Endothelial cell of umbilical vein (primary cell): ENCODE measurements around the gene MAN1A1. TPM values are rescaled to one million over a fixed set of nuclear protein-coding genes. Genes with fewer than 3 reads are reported as not detected.

ENCODE experiments used
- BruUV-seq: library from RNA; stranded (reverse); fragments of 400-500 nt; replicated peaks from 2 replicates; lab custom pipeline; 2021; lab: Mats Ljungman, UMichigan
- CTCF ChIA-PET: fragments of 300-600, 350-600 bp; sonication (Branson Sonifier 250); formaldehyde crosslinking; loops from one replicate; lab custom pipeline; 2021; ENCODE audit warnings: antibody characterized with exemption, inconsistent platforms; lab: Charles Lee
- POLR2A ChIA-PET: fragments of 300-600, 350-600 bp; sonication (Branson Sonifier 250); formaldehyde crosslinking; loops from one replicate; lab custom pipeline; 2021; ENCODE audit warnings: antibody characterized with exemption, inconsistent platforms; lab: Charles Lee
- DNase-seq: peaks from one replicate; pipeline ENCODE4 v3.0.0-alpha.2; 2011; ENCODE audit warnings: low read depth, low spot score
- FAIRE-seq: peaks from 2 replicates; lab custom pipeline; 2011; peaks lifted over from hg19 to GRCh38; lab: Jason Lieb, UNC
- H2AFZ ChIP-seq: 2 replicates; pipeline ENCODE4 v1.6.0; 2012; ENCODE audit warnings: low read depth, low read length, control low read depth, inconsistent platforms
- H3K27ac ChIP-seq: 2 replicates; pipeline ENCODE4 v1.5.1; 2011; ENCODE audit warnings: low read depth, mild to moderate bottlenecking, control low read depth, low read length, moderate library complexity; ENCODE audit not compliant: insufficient read depth
- H3K27me3 ChIP-seq, 2 experiments: 2 replicates each; pipeline versions ENCODE4 v1.6.0 to v1.6.1; 2011; ENCODE audit warnings: low read length in 2 of 2, mixed read lengths in 1 of 2; ENCODE audit not compliant: control insufficient read depth in 2 of 2, insufficient read depth in 2 of 2
- H3K36me3 ChIP-seq, 2 experiments: 2 replicates in 1 of 2; 3 replicates in 1 of 2; pipeline ENCODE4 v1.5.1; 2011; ENCODE audit warnings: low read length in 2 of 2, mild to moderate bottlenecking in 1 of 2, moderate library complexity in 1 of 2; ENCODE audit not compliant: control insufficient read depth in 2 of 2, insufficient read depth in 2 of 2; ENCODE audit errors: extremely low read depth in 1 of 2
- H3K4me1 ChIP-seq: 3 replicates; pipeline ENCODE4 v1.5.1; 2011; ENCODE audit warnings: mild to moderate bottlenecking, low read length; ENCODE audit not compliant: control insufficient read depth, insufficient read depth; ENCODE audit errors: extremely low read depth
- H3K4me2 ChIP-seq: 2 replicates; pipeline ENCODE4 v1.6.1; 2011; ENCODE audit warnings: low read length, control low read depth, mixed read lengths; ENCODE audit not compliant: insufficient read depth
- H3K4me3 ChIP-seq, 3 experiments: fragments of 200-600 bp in 1 of 3; sonication (generic), shearing (Covaris generic) in 1 of 3; replicated peaks in 1 of 3; 2 replicates each; pipeline ENCODE4 v1.5.1; 2011 to 2016; ENCODE audit warnings: control low read depth in 3 of 3, low read length in 3 of 3, mild to moderate bottlenecking in 2 of 3, inconsistent platforms in 1 of 3, low read depth in 1 of 3, moderate library complexity in 1 of 3; ENCODE audit not compliant: insufficient read depth in 1 of 3
- H3K79me2 ChIP-seq: 2 replicates; pipeline ENCODE4 v1.6.0; 2012; ENCODE audit warnings: low read length, inconsistent platforms; ENCODE audit not compliant: control insufficient read depth, insufficient read depth
- H3K9ac ChIP-seq: replicated peaks from 2 replicates; pipeline ENCODE3; 2011; ENCODE audit warnings: low read length, control low read depth; ENCODE audit not compliant: insufficient read depth; ENCODE audit errors: extremely low read depth
- H3K9me1 ChIP-seq: replicated peaks from 3 replicates; pipeline ENCODE4 v1.6.0; 2011; ENCODE audit warnings: mild to moderate bottlenecking, low read length; ENCODE audit not compliant: control insufficient read depth, insufficient read depth; ENCODE audit errors: extremely low read depth
- H3K9me3 ChIP-seq: replicated peaks from 2 replicates; pipeline ENCODE4 v1.5.1; 2012; ENCODE audit warnings: low read length, inconsistent platforms; ENCODE audit not compliant: control insufficient read depth, insufficient read depth
- H4K20me1 ChIP-seq: replicated peaks from 2 replicates; pipeline ENCODE3; 2011; ENCODE audit warnings: mild to moderate bottlenecking, low read length; ENCODE audit not compliant: control insufficient read depth, insufficient read depth; ENCODE audit errors: extremely low read depth
- CTCF ChIP-seq, 2 donors: IDR thresholded peaks; 1 replicate in 1 of 2; 2 replicates in 1 of 2; pipeline ENCODE4 v1.5.1; 2011; ENCODE audit warnings: low read length in 2 of 2, mild to moderate bottlenecking in 2 of 2, moderate library complexity in 2 of 2, control low read depth in 1 of 2, inconsistent platforms in 1 of 2, low read depth in 1 of 2; ENCODE audit not compliant: insufficient read depth in 1 of 2; ENCODE audit errors: extremely low read depth in 1 of 2
- EZH2 ChIP-seq: IDR thresholded peaks from 2 replicates; pipeline ENCODE4 v1.6.1; 2012; ENCODE audit warnings: borderline replicate concordance, low read depth, mild to moderate bottlenecking, moderate library complexity, low read length, inconsistent platforms; ENCODE audit not compliant: severe bottlenecking
- FOS ChIP-seq: IDR thresholded peaks from 2 replicates; pipeline ENCODE4 v1.6.1; 2011; ENCODE audit warnings: mild to moderate bottlenecking, low read length, moderate library complexity, borderline replicate concordance; ENCODE audit not compliant: insufficient read depth
- GATA2 ChIP-seq: IDR thresholded peaks from 2 replicates; pipeline ENCODE4 v1.7.0; 2011; ENCODE audit warnings: low read depth, mild to moderate bottlenecking, moderate library complexity, mixed read lengths, low read length; ENCODE audit not compliant: insufficient read length, insufficient read depth
- JUN ChIP-seq: IDR thresholded peaks from 2 replicates; pipeline ENCODE4 v1.6.1; 2011; ENCODE audit warnings: borderline replicate concordance, low read depth; ENCODE audit not compliant: insufficient read length, insufficient read depth
- MAX ChIP-seq: IDR thresholded peaks from 2 replicates; pipeline ENCODE4 v1.6.1; 2011; ENCODE audit not compliant: insufficient read depth, insufficient read length
- MYC ChIP-seq: IDR thresholded peaks from one replicate; pipeline ENCODE4 v1.6.1; 2011; ENCODE audit warnings: mild to moderate bottlenecking, low read depth, low read length
- POLR2A ChIP-seq: IDR thresholded peaks from 2 replicates; pipeline ENCODE4 v1.6.1; 2012; ENCODE audit warnings: low read depth, mild to moderate bottlenecking, control low read depth, low read length
- POLR2AphosphoS5 ChIP-seq: IDR thresholded peaks from 2 replicates; pipeline ENCODE4 v1.6.1; 2012; ENCODE audit warnings: low read depth, mild to moderate bottlenecking, control low read depth, low read length, moderate library complexity; ENCODE audit not compliant: insufficient read depth
- dilution Hi-C: fragments of 300-500 bp; cut with MboI; formaldehyde crosslinking; loops from one replicate; pipeline ENCODE4 v1.15.0; 2019; ENCODE audit warnings: low sequenced_read_pairs; ENCODE audit not compliant: extremely low pct_ligation_motif_present
- intact Hi-C: fragments of 100-400 bp; cut with micrococcal nuclease; formaldehyde crosslinking; loops from one replicate; pipeline ENCODE4 v1.10.0; 2022
- polyA plus RNA-seq, 4 experiments: library from polyadenylated mRNA; depleted of rRNA in 3 of 4; stranded (reverse) in 3 of 4; unstranded in 1 of 4; fragments of >200 nt; gene quantifications; 2 replicates each; pipeline versions ENCODE4 v1.2.1 to v1.2.3, GENCODE V29; 2011 to 2012; ENCODE audit warnings: missing spikeins in 1 of 4
- total RNA-seq: library from RNA; stranded (reverse); gene quantifications from 2 replicates; pipeline ENCODE4 v1.2.3, GENCODE V29; 2021

MAN1A1 gene
- total and polyA plus RNA-seq, 2 donors (not counting 3 experiments of a cell fraction or from before 2014, with no cell fraction given) = 3.3 to 12.9 TPM

- POLR2A ChIA-PET = no interaction called here
- Histone ChIP-seq H3K9me3 (no peaks in the 10 kb centered on the region), H3K4me3 (no peak overlapping the region), H3K4me2 (no peak overlapping the region), H3K9me1 (no peaks in the 10 kb centered on the region), H3K36me3 (no peaks in the 10 kb centered on the region), H3K9ac (no peak overlapping the region), H3K27ac (no peak overlapping the region), H3K79me2 (no peaks in the 10 kb centered on the region), H2AFZ (no peak overlapping the region), H3K4me1 (peaks cover 15% of the 10 kb centered on the region), H3K27me3 (no peaks in the 10 kb centered on the region), H4K20me1 (no peaks in the 10 kb centered on the region)
- dilution Hi-C loops = no loop called here
- DNase-seq (no peak), FAIRE-seq (no peak)
- BruUV-seq = no TSS peak
- intact Hi-C loops = no loop called here
- TF ChIP-seq JUN = no peak
- no peak for TF ChIP-seq GATA2
- no peak for TF ChIP-seq CTCF (IDR thresholded peaks at IDR 0.05; ENCODE audit: extremely low read depth in 1 of 2, insufficient read depth in 1 of 2, low read depth in 1 of 2, low read length in 2 of 2)
- no peak for TF ChIP-seq FOS
- TF ChIP-seq MYC = no peak
- no peak for TF ChIP-seq EZH2
- TF ChIP-seq POLR2A = no peak
- no peak for TF ChIP-seq POLR2AphosphoS5
- TF ChIP-seq MAX = no peak
- CTCF ChIA-PET = no interaction called here
Observed at GRCh38 chr6:119333063-119333609, 16.4 kb downstream of the MAN1A1 start.
